ENCODE results near the gene LRRC37A3. TPM values are rescaled to one million over a fixed set of nuclear protein-coding genes. Genes with fewer than 3 reads are reported as not detected.
A peak's percentile ranks its signal among the peaks of the same experiment; 100 is the strongest.
"Not testable (repeated sequence)": the region's sequence is repeated elsewhere in the genome, so short reads cannot be mapped to it uniquely, and the experiment has no call there.

Gene LRRC37A3
- 1 to 10 TPM; 6.5 to 7.8 TPM for total RNA-seq

DNA sequence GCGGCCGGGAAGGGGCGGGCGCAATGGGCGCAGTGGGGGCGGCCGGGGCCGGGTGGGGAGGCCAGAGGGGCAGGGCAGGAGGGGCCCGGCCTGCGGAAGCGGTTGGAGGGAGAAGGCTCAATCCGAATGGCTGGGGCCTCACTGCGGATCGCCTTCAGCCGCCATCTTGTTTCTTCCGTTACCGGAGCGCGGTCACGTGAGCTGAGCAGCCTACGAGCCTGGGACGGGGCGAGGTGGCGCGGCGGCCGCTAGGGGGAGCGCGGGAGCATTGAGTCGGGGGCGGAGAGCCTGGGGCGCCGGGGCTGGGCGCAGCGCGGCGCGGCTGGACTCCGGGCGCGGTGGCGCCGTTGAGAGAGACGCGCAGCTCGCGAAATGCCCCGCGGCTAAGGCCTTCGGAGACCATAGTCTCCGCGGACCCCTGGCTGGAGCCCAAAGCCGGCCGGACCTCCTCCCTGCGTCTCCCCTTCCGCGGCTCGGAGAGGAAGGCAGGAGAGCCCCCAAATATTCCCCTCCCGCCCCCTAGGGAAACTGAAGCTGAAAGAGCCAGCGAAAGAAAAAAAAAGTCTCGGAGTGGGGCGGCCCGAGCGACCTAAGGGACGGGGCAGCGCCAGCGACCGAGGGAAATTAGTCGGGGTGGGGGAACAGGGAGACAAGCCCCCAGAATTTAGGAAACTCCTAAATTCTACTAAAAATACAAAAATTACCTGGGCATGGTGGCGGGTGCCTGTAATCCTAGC, at the start of gene LRRC37A3:
Gene LRRC37A3, minus strand, starts transcription at position 190 of the 737 bp plus-strand sequence. CDS start 22,221 bp downstream, outside the sequence.
- peak within 1 kb of the TSS; percentile 93 for H3K27ac Mint-ChIP-seq
- peak; percentile 96 for DNase-seq
- H3K4me1 Mint-ChIP-seq, result peaks cover 15% of the 10 kb centered on the region
- H3K36me3 Mint-ChIP-seq (ENCODE audit: low read depth); H3K27me3 Mint-ChIP-seq; H3K9me3 Mint-ChIP-seq; POLR2A ChIA-PET: not testable (repeated sequence)
- peak within 1 kb of the TSS; percentile 81 for H3K4me3 Mint-ChIP-seq
- CTCF ChIA-PET, result interaction anchor here (0.6 to 2.0 kb wide), 23 partner anchors 8 to 500 kb away, joined by 3 to 11 read pairs (median 4); no protein-coding TSS in a partner anchor

- ChIA-PET CTCF (interaction anchor here (0.6 to 1.6 kb wide), 3 partner anchors 8 to 177 kb away, joined by 3 read pairs; no protein-coding TSS in a partner anchor), POLR2A (interaction anchor here (0.5 kb wide), 1 partner anchor 13 kb away, joined by 3 read pairs; no protein-coding TSS in a partner anchor)
- not testable (repeated sequence) for H3K27me3 Mint-ChIP-seq; H3K9me3 Mint-ChIP-seq; H3K36me3 Mint-ChIP-seq (ENCODE audit: low read depth)
- H3K27ac Mint-ChIP-seq, result peak overlapping the region; percentile 76
- peaks cover 76% of the 10 kb centered on the region for H3K4me1 Mint-ChIP-seq
- H3K4me3 Mint-ChIP-seq, result peak overlapping the region; percentile 57
- peak; percentile 82 for DNase-seq
These were observed 46.6 kb upstream of the LRRC37A3 start for GRCh38 chr17:64965873-64966287.

DNA sequence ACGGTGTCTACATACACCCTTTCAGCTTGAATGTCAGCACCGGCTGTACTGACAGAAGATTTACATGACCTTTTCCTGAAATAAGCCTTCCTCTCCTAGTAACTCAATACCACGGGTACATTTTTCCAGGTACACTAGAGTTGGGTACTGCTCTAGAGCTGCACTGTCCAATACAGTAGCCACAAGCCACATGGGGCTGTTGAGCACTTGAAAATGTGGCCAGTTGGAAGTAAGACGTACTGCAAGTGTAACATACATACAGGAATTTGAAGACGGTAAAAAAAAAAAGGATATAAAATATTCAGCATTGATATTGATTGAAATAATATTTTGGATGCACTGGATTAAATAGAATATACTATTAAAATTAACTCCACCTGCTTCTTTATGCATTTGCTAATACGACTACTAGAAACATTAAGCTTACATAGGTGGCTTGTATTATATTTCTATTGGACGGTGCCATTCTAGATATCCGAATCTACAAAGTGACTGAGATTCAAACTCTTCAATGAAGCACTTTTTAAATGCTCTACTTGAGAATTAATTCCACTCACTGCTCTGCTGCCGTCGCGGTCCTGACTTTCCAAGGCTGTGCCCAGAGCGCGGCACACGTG, 46.1 kb upstream of the LRRC37A3 start:
- H3K4me3 Mint-ChIP-seq, result peak overlapping the region; percentile 57
- POLR2A ChIA-PET; DNase-seq; H3K27me3 Mint-ChIP-seq; H3K9me3 Mint-ChIP-seq; H3K36me3 Mint-ChIP-seq (ENCODE audit: low read depth): not testable (repeated sequence)
- peak overlapping the region; percentile 76 for H3K27ac Mint-ChIP-seq
- CTCF ChIA-PET, result interaction anchor here (0.6 to 1.6 kb wide), 2 partner anchors 9 to 178 kb away, joined by 3 read pairs; no protein-coding TSS in a partner anchor
- H3K4me1 Mint-ChIP-seq, result peaks cover 74% of the 10 kb centered on the region

DNA sequence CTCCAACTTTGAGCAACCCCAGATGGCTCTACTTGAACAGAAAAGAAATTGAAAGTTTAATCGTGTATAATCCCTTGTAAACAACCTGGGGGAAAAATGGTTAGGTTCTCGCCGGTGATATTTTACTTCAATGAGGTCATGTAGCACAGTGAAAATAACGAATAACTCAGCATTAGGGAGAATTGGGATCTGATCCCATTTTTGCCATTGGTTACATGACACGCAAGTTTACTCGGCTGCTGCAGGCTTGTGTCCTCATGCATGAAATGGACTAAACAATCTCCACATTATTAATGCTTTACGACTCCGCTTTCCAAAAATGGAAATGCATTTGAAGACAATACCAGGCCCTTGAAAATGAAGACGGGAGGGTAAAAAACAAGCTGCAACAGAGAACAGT, 45.5 kb upstream of the LRRC37A3 start:
- H3K9me3 Mint-ChIP-seq, result no peaks in the 10 kb centered on the region
- ChIA-PET POLR2A (no interaction called here), CTCF (interaction anchor here (1.6 kb wide), 1 partner anchor 9 kb away, joined by 3 read pairs; no protein-coding TSS in a partner anchor)
- no peak overlapping the region for H3K27ac Mint-ChIP-seq
- peaks cover 70% of the 10 kb centered on the region for H3K4me1 Mint-ChIP-seq
- H3K36me3 Mint-ChIP-seq (ENCODE audit: low read depth), result no peaks in the 10 kb centered on the region
- peak overlapping the region; percentile 37 for H3K4me3 Mint-ChIP-seq
- no peak for DNase-seq
- H3K27me3 Mint-ChIP-seq, result peaks cover 2% of the 10 kb centered on the region

- H3K27me3 Mint-ChIP-seq; H3K36me3 Mint-ChIP-seq (ENCODE audit: low read depth); H3K27ac Mint-ChIP-seq; H3K9me3 Mint-ChIP-seq; DNase-seq; POLR2A ChIA-PET; H3K4me3 Mint-ChIP-seq: not testable (repeated sequence)
- peaks cover 62% of the 10 kb centered on the region for H3K4me1 Mint-ChIP-seq
- CTCF ChIA-PET, result interaction anchor here (1.1 kb wide), 1 partner anchor 44 kb away, joined by 4 read pairs; the partner anchor contains the start of gene LRRC37A3
These were observed 44.5 kb upstream of the LRRC37A3 start for GRCh38 chr17:64963814-64964213.

DNA sequence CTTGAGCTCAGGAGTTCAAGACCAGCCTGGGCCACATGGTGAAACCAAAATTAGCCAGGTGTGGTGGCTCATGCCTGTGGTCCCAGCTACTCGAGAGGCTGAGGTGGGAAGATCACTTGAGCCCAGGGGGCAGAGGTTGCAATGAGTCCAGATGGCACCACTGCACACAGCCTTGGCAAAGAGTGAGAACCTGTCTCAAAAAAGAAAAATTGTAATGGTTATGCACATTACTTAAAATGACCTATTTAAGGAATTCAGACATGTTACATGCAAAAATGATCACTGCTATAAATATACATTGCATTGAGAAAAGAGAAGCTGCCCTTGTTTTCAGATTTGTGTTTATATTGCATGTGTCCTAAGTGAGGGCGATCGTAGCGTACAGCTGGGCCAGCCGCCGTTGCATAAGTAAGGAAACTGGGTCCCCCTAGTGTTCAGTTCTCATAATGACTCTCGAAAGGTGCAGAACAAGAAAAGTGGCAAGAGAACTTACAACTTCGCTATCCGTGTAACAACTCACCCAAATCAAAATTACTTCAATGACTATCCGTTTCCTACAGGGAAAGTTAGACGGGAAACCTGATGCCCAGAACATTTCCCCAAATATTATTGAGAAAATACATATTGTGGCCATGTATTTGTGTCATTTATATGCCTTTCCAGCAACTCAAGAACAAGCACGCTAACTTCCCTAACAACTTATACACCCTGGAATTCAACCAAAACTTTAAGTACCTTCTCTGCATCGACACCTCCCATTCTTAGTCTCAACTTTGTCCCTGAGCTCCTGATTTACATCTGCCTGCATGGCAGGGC, 42.5 kb upstream of the LRRC37A3 start:
- H3K27me3 Mint-ChIP-seq; H3K4me3 Mint-ChIP-seq; H3K27ac Mint-ChIP-seq; H3K9me3 Mint-ChIP-seq; H3K36me3 Mint-ChIP-seq (ENCODE audit: low read depth); POLR2A ChIA-PET: not testable (repeated sequence)
- DNase-seq, result peak; percentile 88
- CTCF ChIA-PET, result interaction anchor here (0.6 to 1.8 kb wide), 7 partner anchors 9 to 121 kb away, joined by 3 to 6 read pairs (median 3); partner anchors contain the start of gene LRRC37A3
- H3K4me1 Mint-ChIP-seq, result peaks cover 42% of the 10 kb centered on the region

DNA sequence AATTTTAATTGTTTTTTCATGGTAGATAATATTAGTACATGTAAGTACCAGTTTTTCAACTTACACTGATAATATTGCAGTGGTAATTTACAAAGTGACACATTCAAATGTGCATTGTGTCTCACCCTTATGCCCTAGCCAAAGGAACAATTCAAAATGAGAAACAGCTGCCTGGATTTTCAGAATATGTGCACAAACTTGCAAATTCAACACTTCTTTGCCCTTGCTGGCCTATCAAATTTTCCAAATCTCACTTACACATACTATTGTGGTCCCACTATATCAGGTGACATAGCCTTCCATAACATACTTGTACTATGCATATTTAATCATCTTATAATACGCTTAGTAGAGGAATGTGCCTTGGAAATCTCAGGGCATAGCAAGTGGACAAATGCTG, 32.6 kb upstream of the LRRC37A3 start:
- Mint-ChIP-seq H3K9me3 (no peaks in the 10 kb centered on the region), H3K36me3 (ENCODE audit: low read depth) (no peaks in the 10 kb centered on the region), H3K4me1 (no peaks in the 10 kb centered on the region), H3K27me3 (peaks cover 4% of the 10 kb centered on the region), H3K4me3 (no peak overlapping the region), H3K27ac (no peak overlapping the region)
- ChIA-PET CTCF (interaction anchor here (1.3 to 1.5 kb wide), 3 partner anchors 10 to 32 kb away, joined by 3 to 4 read pairs (median 4); partner anchors contain the start of gene LRRC37A3), POLR2A (no interaction called here)
- no peak for DNase-seq

DNA sequence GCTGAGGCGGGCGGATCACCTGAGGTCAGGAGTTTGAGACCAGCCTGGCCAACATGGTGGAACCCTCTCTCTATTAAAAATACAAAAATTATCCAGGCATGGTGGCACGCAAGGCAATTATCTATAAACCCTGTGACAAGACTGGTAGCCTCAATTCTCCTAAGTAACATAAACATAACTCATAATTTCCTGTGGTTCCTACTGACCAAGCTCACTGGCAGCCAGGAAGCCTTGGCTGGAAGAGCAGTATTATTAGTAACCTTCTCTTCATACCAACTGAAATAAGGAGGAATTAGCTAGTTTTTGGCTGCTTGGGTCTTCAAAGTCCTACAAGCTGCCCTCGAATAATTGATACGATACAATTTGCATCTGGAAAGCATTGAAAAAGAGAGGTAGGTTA, 31.6 kb upstream of the LRRC37A3 start:
- ChIA-PET POLR2A (no interaction called here), CTCF (interaction anchor here (1.5 kb wide), 1 partner anchor 9 kb away, joined by 3 read pairs; no protein-coding TSS in a partner anchor)
- no peak for DNase-seq
- Mint-ChIP-seq H3K27me3 (peaks cover 6% of the 10 kb centered on the region), H3K4me1 (no peaks in the 10 kb centered on the region), H3K4me3 (no peak overlapping the region), H3K36me3 (ENCODE audit: low read depth) (no peaks in the 10 kb centered on the region), H3K9me3 (no peaks in the 10 kb centered on the region), H3K27ac (no peak overlapping the region)

- ChIA-PET CTCF (no interaction called here), POLR2A (no interaction called here)
- Mint-ChIP-seq H3K4me1 (no peaks in the 10 kb centered on the region), H3K27ac (no peak overlapping the region), H3K36me3 (ENCODE audit: low read depth) (no peaks in the 10 kb centered on the region), H3K27me3 (peaks cover 6% of the 10 kb centered on the region), H3K4me3 (no peak overlapping the region), H3K9me3 (no peaks in the 10 kb centered on the region)
- no peak for DNase-seq
These were observed 27.9 kb upstream of the LRRC37A3 start for GRCh38 chr17:64947152-64947551.

DNA sequence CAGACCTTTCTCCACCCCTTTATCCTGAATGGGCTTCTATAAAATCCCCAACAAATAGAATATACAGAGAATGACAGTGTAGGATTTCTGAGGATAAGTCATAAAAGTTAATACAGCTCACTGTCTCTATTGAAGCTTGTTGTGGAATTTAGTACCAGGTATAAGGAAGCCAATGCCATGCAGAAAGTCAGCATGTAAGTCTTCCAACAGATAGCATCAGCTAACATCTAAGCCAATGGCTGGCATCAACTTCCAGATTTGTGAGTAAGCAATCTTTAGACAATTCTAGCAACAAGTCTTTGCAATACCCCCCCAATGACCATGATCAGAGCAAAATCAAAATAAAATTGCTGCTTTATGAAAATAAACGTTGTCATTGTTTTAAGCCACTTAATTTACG, 22.5 kb upstream of the LRRC37A3 start:
- H3K36me3 Mint-ChIP-seq (ENCODE audit: low read depth), result no peaks in the 10 kb centered on the region
- POLR2A ChIA-PET, result no interaction called here

GRCh38 chr17:64941045-64941444, 21.8 kb upstream of the LRRC37A3 start:
- POLR2A ChIA-PET, result no interaction called here
- Mint-ChIP-seq H3K27me3 (no peaks in the 10 kb centered on the region), H3K4me3 (no peak overlapping the region), H3K9me3 (no peaks in the 10 kb centered on the region), H3K36me3 (ENCODE audit: low read depth) (no peaks in the 10 kb centered on the region), H3K27ac (no peak overlapping the region), H3K4me1 (peaks cover 15% of the 10 kb centered on the region)
- DNase-seq, result no peak
- CTCF ChIA-PET, result interaction anchor here (0.6 to 2.4 kb wide), 7 partner anchors 12 to 252 kb away, joined by 3 to 11 read pairs (median 3); partner anchors contain the start of gene LRRC37A3

More for the DNA sequence above, 22.5 kb upstream of the LRRC37A3 start:
- no peak for DNase-seq
- H3K9me3 Mint-ChIP-seq, result no peaks in the 10 kb centered on the region
- peaks cover 2% of the 10 kb centered on the region for H3K27me3 Mint-ChIP-seq
- H3K4me3 Mint-ChIP-seq, result no peak overlapping the region
- peaks cover 15% of the 10 kb centered on the region for H3K4me1 Mint-ChIP-seq
- CTCF ChIA-PET, result interaction anchor here (0.6 to 2.4 kb wide), 4 partner anchors 11 to 93 kb away, joined by 3 to 11 read pairs (median 4); partner anchors contain the start of gene LRRC37A3
- no peak overlapping the region for H3K27ac Mint-ChIP-seq

- no peak overlapping the region for H3K27ac Mint-ChIP-seq
These were observed 20.8 kb upstream of the LRRC37A3 start for GRCh38 chr17:64940055-64940454.

More at GRCh38 chr17:64940055-64940454, 20.8 kb upstream of the LRRC37A3 start:
- ChIA-PET POLR2A (no interaction called here), CTCF (interaction anchor here (0.8 to 2.4 kb wide), 5 partner anchors 13 to 242 kb away, joined by 3 to 11 read pairs (median 3); partner anchors contain the start of genes LRRC37A3 and RGS9)
- H3K27me3 Mint-ChIP-seq, result no peaks in the 10 kb centered on the region
- DNase-seq, result no peak
- H3K9me3 Mint-ChIP-seq, result no peaks in the 10 kb centered on the region
- H3K36me3 Mint-ChIP-seq (ENCODE audit: low read depth), result no peaks in the 10 kb centered on the region
- no peak overlapping the region for H3K4me3 Mint-ChIP-seq
- H3K4me1 Mint-ChIP-seq, result peaks cover 15% of the 10 kb centered on the region

Measured in activated CD4-positive, alpha-beta T cell treated with anti-CD3 and anti-CD28 coated beads, Interleukin-2, amount 10 ng/mL, durations not matched to agents 7 days and 5 days (primary cell).